Globus pallidus (tissue), 1 donor: ENCODE results near the gene WNT7B.

ENCODE experiments used
- DNase-seq: peaks from one replicate; pipeline ENCODE4 v3.0.0-alpha.2; 2015; ENCODE audit warnings: low spot score

WNT7B gene

GRCh38 chr22:45927059-45927458 is 49.9 kb downstream of the WNT7B start:
- DNase-seq = no peak

- DNase-seq = no peak
These were observed 50.5 kb downstream of the WNT7B start for GRCh38 chr22:45926433-45926832.

DNA sequence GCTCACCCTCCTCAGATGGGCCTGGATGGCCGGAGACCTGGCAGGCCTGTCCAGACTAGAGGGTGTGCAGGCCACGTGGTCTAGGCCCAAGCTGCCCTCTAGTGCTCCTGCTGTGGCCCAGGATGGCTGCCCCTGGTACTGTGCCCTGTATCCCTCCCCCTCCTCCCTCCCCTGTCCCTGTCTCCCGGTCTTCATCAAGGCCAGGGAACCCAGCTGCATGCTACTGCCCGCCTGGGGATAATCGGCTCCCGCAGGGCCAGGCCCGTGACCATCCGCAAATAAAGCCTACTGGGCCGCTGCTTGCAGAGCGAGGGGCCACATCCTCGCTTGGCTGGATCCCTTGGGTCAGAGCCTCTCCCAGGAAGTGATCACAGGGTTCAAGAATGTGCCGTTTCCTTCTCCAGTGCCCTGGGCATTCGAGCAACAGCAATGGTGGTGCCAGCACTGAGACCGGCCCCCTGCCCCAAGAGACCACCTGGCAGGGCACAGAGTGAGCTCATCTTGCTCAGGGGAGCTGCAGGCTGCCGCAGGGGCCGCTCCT is 51.1 kb downstream of the WNT7B start:
- no peak for DNase-seq

GRCh38 chr22:45923835-45924234 is 53.1 kb downstream of the WNT7B start:
- DNase-seq = no peak

GRCh38 chr22:45923212-45923611 is 53.8 kb downstream of the WNT7B start:
- no peak for DNase-seq

DNA sequence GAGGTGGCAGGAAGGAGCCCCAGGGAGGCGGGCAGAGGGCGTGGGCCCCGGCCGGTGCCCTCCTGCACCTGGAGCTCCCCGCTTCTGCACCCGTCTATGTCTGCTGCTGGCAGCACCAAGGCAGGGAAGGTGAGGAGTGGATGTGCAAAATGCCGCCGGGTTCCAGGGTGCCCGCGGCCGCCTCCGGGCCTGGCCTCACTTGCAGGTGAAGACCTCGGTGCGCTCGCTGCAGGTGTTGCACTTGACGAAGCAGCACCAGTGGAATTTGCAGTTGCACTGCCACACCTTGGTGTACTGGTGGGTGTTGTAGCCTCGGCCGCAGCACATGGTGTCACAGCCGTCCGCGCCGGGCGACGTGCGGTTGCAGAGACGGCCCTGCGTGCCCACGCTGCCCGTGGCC is 54.3 kb downstream of the WNT7B start:
- no peak for DNase-seq

DNA sequence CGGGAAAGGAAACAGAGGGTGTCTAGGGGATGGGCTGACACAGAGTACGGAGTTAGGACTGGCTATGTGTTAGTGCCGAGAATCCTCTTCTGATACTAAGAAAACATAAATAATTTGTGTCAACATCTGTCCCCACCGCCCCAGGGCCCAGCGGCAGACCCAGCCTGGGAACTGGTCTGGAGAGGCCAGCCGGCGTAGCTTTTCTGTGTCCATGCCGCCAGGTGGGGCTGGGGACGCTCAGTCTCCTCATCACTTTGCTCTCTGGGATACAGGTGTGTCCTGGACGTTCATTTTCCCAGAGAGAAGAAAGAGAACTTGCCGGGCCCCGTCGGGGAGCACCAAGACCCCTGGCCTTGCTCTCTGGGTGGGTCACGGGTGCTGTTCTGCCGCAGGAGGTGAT is 54.7 kb downstream of the WNT7B start:
- DNase-seq = no peak

GRCh38 chr22:45919504-45920286 is 57.3 kb downstream of the WNT7B start:
- DNase-seq = no peak

- no peak for DNase-seq
These were observed 58.2 kb downstream of the WNT7B start for GRCh38 chr22:45918459-45919370.

DNA sequence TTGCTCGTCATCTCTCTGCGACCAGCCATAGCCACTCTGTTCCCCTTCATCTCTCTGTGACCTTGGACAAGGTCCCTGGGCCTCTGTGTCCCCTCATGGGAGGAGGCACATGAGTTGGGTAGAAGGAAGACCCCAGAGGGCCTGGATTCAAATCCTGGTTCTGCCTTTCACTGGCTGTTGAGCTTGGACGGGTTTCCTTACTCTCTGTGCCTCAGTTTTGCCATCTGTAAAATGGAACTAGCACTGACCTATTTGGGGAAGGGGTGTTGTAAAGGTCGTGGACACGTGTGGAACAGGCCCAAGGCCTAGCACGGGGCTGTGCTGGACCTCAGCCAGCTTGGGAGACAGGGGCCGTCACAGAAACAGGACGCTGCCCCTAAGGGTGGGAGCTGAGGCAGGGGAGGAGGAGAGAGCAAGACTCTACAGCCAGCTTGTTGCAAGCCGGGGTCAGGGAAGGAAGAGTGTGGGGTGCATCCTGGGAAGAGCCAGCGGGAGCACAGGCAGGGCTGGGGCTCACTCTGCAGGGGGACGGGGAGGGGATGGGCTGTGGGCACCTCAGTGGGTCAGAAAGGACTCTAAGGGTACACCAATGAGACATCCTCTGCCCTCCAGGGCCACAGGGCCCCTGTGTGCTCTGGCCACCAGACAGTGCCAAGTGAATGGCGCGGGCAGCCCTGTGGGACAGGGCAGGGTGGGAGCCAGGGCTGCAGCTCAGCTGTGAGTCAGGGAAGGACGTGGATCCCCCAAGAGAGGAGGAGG is 59.1 kb downstream of the WNT7B start:
- no peak for DNase-seq

GRCh38 chr22:45917146-45917545 is 59.8 kb downstream of the WNT7B start:
- DNase-seq = no peak

DNA sequence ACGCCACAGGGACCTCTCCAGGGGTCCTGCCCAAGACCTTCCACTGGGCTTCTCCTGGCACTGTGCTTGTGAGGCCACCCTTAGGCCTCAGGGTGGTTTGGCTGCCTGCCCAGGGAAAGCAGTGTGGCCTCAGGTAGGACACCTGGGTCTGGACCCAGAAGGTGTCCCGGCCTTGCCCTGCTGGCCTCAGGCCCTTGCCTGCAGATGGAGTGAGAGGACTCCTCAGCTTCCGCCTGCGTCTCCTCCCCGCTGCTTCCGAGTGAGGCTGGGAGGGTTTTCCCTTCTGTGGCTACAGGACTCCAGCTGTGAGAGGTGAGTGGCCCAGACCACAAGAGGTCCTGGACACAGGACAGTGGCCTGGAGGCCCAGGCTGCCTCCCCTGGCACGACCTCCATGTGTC is 60.4 kb downstream of the WNT7B start:
- DNase-seq = no peak

DNA sequence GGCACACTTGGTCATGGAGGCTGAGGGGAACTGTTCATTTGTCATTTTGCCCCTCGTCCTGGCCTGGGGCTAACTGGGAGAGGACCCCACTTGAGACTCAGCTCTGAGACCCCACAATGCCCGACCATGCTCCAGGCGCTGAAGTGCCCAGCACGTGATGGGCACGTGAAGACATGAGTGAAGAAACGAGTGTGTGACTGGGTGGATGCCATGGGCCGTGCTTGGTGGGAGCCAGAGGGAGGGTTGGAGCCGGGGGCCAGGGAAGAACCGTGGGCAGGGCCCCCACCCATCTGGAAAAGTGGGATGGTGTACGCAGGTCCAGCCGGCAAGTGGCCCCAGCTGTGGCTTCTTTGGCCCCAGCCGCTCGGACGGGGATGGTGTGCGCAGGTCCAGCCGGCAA is 61.1 kb downstream of the WNT7B start:
- DNase-seq = no peak

DNA sequence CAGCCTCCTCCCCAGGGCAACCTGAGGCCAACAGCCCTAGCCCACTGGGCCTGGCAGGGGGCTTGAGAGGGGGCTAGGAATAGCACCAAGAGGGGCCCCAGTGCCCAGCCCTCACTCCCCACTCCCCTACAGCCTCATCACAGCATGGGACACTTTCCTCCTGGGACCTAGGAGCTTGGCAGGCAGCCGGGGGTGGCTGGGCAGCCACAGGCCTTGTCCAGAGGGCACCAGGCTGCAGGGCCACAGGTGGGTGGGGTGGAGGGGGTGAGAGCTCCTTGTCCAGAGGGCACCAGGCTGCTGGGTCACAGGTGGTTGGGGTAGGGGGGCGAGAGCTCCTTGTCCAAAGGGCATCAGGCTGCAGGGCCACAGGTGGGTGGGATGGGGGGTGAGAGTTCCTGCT is 61.8 kb downstream of the WNT7B start:
- no peak for DNase-seq

- no peak for DNase-seq
These were observed 62.7 kb downstream of the WNT7B start for GRCh38 chr22:45914309-45914708.

- DNase-seq = no peak
These were observed 64.1 kb downstream of the WNT7B start for GRCh38 chr22:45912910-45913309.

DNA sequence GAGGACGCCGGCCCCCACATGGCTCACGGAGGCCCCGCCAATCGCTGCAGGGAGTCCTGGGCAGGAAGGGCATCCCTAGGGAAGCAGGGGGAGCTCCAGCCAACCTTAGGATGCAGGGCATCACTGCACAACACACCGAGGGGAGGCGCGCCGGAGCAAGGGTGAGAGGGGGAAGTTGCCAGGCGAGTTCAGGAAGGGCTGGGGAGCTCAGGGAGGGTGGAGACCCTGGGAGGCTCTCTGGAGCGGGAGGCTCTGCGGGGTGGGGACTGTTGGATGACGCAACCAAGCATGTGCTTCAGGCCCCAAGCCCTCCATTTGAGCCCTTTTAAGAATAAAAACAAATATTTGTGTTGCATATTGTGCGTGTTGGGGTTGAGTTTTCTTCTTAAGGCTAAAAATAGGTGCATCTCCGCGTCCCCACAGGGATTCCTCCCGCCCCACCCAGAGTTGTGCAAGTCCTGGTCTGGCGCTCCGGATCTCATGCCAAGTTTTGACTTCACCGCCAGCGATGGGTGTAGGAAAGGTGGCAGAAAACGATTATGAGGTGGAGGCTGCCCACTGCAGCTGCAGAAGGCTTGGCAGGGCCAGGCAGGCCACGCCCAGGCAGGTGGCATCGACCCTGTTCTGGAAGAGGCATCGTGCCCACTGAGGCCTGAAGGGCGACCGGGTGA is 65.2 kb downstream of the WNT7B start:
- no peak for DNase-seq

DNA sequence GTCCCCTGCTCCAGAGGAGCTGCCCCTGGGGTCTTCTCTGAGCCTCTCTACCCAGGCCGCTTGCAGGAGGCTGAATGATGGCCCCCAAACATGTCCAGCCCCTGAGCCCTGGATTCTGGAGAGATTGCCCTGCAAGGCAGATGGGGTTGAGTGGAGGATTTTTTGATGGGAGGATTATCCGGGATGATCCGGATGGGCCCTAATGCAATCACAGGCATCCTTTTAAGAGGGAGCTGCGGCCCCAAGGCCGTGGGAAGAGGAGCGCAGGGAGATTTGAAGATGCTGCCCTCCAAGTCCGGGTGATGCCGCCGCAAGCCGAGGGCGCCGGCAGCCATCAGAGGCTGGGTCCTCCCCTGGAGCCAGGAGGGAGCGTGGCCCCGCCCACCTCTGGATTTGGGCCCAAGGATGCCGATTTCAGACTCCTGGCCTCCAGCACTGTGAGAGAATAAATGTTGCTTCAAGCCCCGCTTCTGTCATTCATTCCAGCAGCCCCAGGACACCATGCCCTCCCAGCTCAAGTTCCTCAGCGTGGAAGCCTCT is 66.0 kb downstream of the WNT7B start:
- DNase-seq = no peak

GRCh38 chr22:45908961-45909360 is 68.0 kb downstream of the WNT7B start:
- DNase-seq = no peak

DNA sequence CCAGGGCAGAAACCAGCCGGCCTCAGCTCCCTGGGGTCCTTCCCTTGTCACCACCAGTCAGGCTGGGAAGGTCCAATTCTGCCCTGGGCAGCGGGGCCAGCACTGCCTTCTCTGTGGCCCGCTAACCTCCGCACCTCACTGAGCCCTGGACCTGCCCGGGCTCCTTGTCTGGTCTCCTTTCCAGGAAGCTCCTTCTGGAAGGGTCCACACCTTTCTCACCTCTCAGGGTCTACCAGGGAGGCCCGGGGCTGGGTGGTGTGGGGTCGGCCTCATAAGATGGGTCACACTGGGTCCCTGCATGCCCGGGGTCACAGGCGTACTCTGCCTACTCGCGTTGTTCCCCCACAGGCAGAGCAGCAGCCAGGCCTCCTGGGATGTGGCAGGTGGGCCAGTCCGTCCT is 69.0 kb downstream of the WNT7B start:
- no peak for DNase-seq

DNA sequence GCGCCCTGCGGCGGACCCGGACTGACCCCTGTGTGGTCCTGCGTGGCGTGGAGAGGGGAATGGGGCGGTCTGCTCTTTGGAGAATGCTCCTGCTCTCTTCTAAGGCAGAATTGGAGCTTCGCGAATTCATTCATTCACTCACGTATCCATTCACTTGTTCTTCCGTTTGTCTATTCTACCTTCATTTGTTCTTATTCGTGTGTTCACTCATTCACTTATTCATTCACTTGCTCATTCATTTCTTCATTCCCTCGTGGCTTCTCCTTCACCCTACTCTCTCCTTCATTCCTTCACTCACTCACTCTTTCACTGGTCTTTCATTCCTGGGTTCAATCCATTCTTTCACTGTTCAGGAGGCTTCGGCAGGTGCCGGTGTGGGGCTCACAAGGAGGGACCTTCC is 69.6 kb downstream of the WNT7B start:
- DNase-seq = no peak
